ENCODE data around the gene REEP5.

REEP5 gene

GRCh38 chr5:112880219-112880964 is 41.6 kb downstream of the REEP5 start:
- DNase-seq, result no peak

GRCh38 chr5:112878760-112879159 is 43.3 kb downstream of the REEP5 start:
- peak in 1 of 2 experiments; percentile 70 for DNase-seq

- no peak for DNase-seq
Observed at GRCh38 chr5:112878101-112878500, 43.9 kb downstream of the REEP5 start.

GRCh38 chr5:112876362-112876761 is 45.7 kb downstream of the REEP5 start:
- DNase-seq, result no peak

GRCh38 chr5:112870966-112871365 is 51.1 kb downstream of the REEP5 start:
- DNase-seq, result no peak

GRCh38 chr5:112869948-112870347 is 52.1 kb downstream of the REEP5 start:
- DNase-seq, result no peak

GRCh38 chr5:112867411-112867810 is 54.6 kb downstream of the REEP5 start:
- no peak for DNase-seq

- no peak for DNase-seq
Observed at GRCh38 chr5:112866739-112867138, 55.3 kb downstream of the REEP5 start.

GRCh38 chr5:112865128-112865527 is 56.9 kb downstream of the REEP5 start:
- DNase-seq, result no peak

GRCh38 chr5:112863549-112863948 is 58.5 kb downstream of the REEP5 start:
- no peak for DNase-seq

GRCh38 chr5:112862085-112862484 is 59.9 kb downstream of the REEP5 start:
- DNase-seq, result no peak

- DNase-seq, result no peak
Observed at GRCh38 chr5:112861638-112861985, 60.4 kb downstream of the REEP5 start.

GRCh38 chr5:112860929-112861637 is 60.9 kb downstream of the REEP5 start, which contains the start of gene SRP19:
Gene SRP19 (plus strand): TSS chr5:112861287. CDS start chr5:112861377, 90 bp downstream.
- DNase-seq, result peak; percentile 81 to 88

- peak in 1 of 2 experiments; percentile 6 for DNase-seq
Observed at GRCh38 chr5:112860571-112860928, 61.5 kb downstream of the REEP5 start.

- DNase-seq, result no peak
Observed at GRCh38 chr5:112857866-112858265, 64.2 kb downstream of the REEP5 start.

- no peak for DNase-seq
Observed at GRCh38 chr5:112854651-112855050, 67.4 kb downstream of the REEP5 start.

GRCh38 chr5:112849912-112850311 is 72.1 kb downstream of the REEP5 start:
- DNase-seq, result no peak

GRCh38 chr5:112848116-112848811 is 73.8 kb downstream of the REEP5 start:
- DNase-seq, result no peak

GRCh38 chr5:112847306-112847705 is 74.7 kb downstream of the REEP5 start:
- DNase-seq, result no peak

GRCh38 chr5:112846556-112846955 is 75.5 kb downstream of the REEP5 start:
- no peak for DNase-seq

GRCh38 chr5:112844489-112844888 is 77.5 kb downstream of the REEP5 start:
- DNase-seq, result no peak

GRCh38 chr5:112833971-112834370 is 88.1 kb downstream of the REEP5 start:
- no peak for DNase-seq

GRCh38 chr5:112830378-112830777 is 91.6 kb downstream of the REEP5 start:
- no peak for DNase-seq

Data from stimulated activated CD4-positive, alpha-beta T cell treated with anti-CD3 and anti-CD28 coated beads, Interleukin-4, amount 100 ng/mL, for 4 hours (primary cell).